Smooth muscle cell (in vitro differentiated cells): ENCODE data around the gene TNNI2. TPM values are rescaled to one million over a fixed set of nuclear protein-coding genes. Genes with fewer than 3 reads are reported as not detected.
A peak's percentile ranks its signal among the peaks of the same experiment; 100 is the strongest.

Experiments
- DNase-seq: peaks from one replicate; lab custom pipeline; 2025; ENCODE audit not compliant: unreplicated experiment; lab: John Stamatoyannopoulos, UW
- H2AFZ ChIP-seq: fragments of 200-600 bp; sonication (generic); 2 replicates; pipeline ENCODE4 v1.6.0; 2016; ENCODE audit warnings: antibody characterized with exemption, low read depth, mild to moderate bottlenecking
- H3F3A ChIP-seq: fragments of 200-600 bp; sonication (generic); 2 replicates; pipeline ENCODE4 v1.6.0; 2017; ENCODE audit warnings: antibody characterized with exemption, low read depth
- H3K27ac ChIP-seq: fragments of 200-600 bp; sonication (generic); 2 replicates; pipeline ENCODE4 v1.5.1; 2016; ENCODE audit warnings: low read depth, mild to moderate bottlenecking
- H3K27me3 ChIP-seq: fragments of 200-600 bp; sonication (generic); 2 replicates; pipeline ENCODE4 v1.6.1; 2016; ENCODE audit warnings: low read depth, mild to moderate bottlenecking
- H3K36me3 ChIP-seq: fragments of 200-600 bp; sonication (generic); 2 replicates; pipeline ENCODE4 v1.5.1; 2016; ENCODE audit warnings: low read depth
- H3K4me1 ChIP-seq: fragments of 200-600 bp; sonication (generic); 2 replicates; pipeline ENCODE4 v1.5.1; 2016; ENCODE audit warnings: low read depth
- H3K4me2 ChIP-seq: fragments of 200-600 bp; sonication (generic); 2 replicates; pipeline ENCODE4 v1.6.0; 2016; ENCODE audit warnings: mild to moderate bottlenecking
- H3K4me3 ChIP-seq: fragments of 200-600 bp; sonication (generic); 2 replicates; pipeline ENCODE4 v1.5.1; 2016; ENCODE audit warnings: mild to moderate bottlenecking
- H3K79me2 ChIP-seq: fragments of 200-600 bp; sonication (generic); 2 replicates; pipeline ENCODE4 v1.6.0; 2016; ENCODE audit warnings: low read depth, mild to moderate bottlenecking
- H3K9ac ChIP-seq: fragments of 200-600 bp; sonication (generic); 2 replicates; pipeline ENCODE4 v1.6.0; 2016; ENCODE audit warnings: low read depth
- H3K9me3 ChIP-seq: fragments of 200-600 bp; sonication (generic); replicated peaks from 2 replicates; pipeline ENCODE4 v1.5.1; 2016; ENCODE audit warnings: low read depth
- H4K20me1 ChIP-seq: fragments of 200-600 bp; sonication (generic); 2 replicates; pipeline ENCODE4 v1.6.0; 2016; ENCODE audit warnings: low read depth
- WGBS: methylation state at CpG from one replicate; pipeline ENCODE4 v1.1.7; 2016; ENCODE audit warnings: low lambda C conversion rate; 5-methylcytosine and 5-hydroxymethylcytosine counted together
- polyA plus RNA-seq: library from polyadenylated mRNA; unstranded; fragments of >200 nt; fragmentation: Nextera tagmentation; extraction: Ambion mirVana; gene quantifications from 2 replicates; pipeline ENCODE4 v1.2.1, GENCODE V29; 2016
- total RNA-seq: library from RNA; depleted of rRNA; stranded (reverse); fragments of >200 nt; gene quantifications from 2 replicates; pipeline ENCODE4 v1.2.3, GENCODE V29; 2014
- TF ChIP-seq, protein P1 (sequence below): fragments of 200-600 bp; sonication (generic); IDR thresholded peaks from 2 replicates; pipeline ENCODE4 v1.5.1; 2017; ENCODE audit warnings: borderline replicate concordance, mild to moderate bottlenecking, antibody characterized with exemption; ENCODE audit not compliant: insufficient read depth, poor library complexity, severe bottlenecking

TNNI2 gene
- total and polyA plus RNA-seq, 2 experiments from 2014 or later, result 0.94 to 1.2 TPM

- Histone ChIP-seq H2AFZ (no peak overlapping the region), H3K4me1 (peaks cover 10% of the 10 kb centered on the region), H3F3A (no peaks in the 10 kb centered on the region), H3K79me2 (no peaks in the 10 kb centered on the region), H3K27ac (no peak overlapping the region), H3K9me3 (no peaks in the 10 kb centered on the region), H3K4me3 (no peak overlapping the region), H3K4me2 (peak overlapping the region; percentile 57), H3K27me3 (no peaks in the 10 kb centered on the region), H4K20me1 (no peaks in the 10 kb centered on the region), H3K9ac (no peak overlapping the region), H3K36me3 (no peaks in the 10 kb centered on the region)
- WGBS, result 91% methylated on average over 21 of the region's 30 CpGs
- no peak for DNase-seq
- TF ChIP-seq, protein P1, sequence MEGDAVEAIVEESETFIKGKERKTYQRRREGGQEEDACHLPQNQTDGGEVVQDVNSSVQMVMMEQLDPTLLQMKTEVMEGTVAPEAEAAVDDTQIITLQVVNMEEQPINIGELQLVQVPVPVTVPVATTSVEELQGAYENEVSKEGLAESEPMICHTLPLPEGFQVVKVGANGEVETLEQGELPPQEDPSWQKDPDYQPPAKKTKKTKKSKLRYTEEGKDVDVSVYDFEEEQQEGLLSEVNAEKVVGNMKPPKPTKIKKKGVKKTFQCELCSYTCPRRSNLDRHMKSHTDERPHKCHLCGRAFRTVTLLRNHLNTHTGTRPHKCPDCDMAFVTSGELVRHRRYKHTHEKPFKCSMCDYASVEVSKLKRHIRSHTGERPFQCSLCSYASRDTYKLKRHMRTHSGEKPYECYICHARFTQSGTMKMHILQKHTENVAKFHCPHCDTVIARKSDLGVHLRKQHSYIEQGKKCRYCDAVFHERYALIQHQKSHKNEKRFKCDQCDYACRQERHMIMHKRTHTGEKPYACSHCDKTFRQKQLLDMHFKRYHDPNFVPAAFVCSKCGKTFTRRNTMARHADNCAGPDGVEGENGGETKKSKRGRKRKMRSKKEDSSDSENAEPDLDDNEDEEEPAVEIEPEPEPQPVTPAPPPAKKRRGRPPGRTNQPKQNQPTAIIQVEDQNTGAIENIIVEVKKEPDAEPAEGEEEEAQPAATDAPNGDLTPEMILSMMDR, result no peak
These were observed 26.3 kb downstream of the TNNI2 start for GRCh38 chr11:1864831-1865665.

DNA sequence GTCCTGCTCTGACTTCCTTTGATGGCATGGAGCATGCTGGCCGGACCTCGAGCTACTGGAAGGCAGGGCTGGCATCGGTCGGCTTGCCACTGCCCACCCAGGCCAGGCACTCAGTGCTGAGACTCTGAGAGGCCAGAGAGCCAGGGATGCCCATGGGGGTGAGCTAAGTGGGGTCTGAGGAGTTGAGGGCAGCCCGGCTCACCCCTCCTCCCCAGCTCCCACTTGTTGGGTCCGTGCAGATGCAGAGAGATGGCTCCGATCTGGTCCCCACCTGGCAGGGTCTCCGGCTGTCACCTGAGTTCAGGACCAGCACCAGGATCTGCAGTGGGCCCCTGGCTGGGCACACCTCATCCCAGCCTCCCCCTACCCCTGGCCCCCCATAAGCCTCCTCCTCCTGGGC is 27.4 kb downstream of the TNNI2 start:
- Histone ChIP-seq H3F3A (no peaks in the 10 kb centered on the region), H3K27me3 (no peaks in the 10 kb centered on the region), H3K4me1 (peaks cover 10% of the 10 kb centered on the region), H3K27ac (no peak overlapping the region), H3K4me2 (no peak overlapping the region), H2AFZ (no peak overlapping the region), H3K9me3 (no peaks in the 10 kb centered on the region), H3K36me3 (no peaks in the 10 kb centered on the region), H4K20me1 (no peaks in the 10 kb centered on the region), H3K4me3 (no peak overlapping the region), H3K9ac (no peak overlapping the region), H3K79me2 (no peaks in the 10 kb centered on the region)
- no peak for DNase-seq
- TF ChIP-seq, protein P1, result no peak
- WGBS, result 85% methylated on average over 8 of the region's 8 CpGs

DNA sequence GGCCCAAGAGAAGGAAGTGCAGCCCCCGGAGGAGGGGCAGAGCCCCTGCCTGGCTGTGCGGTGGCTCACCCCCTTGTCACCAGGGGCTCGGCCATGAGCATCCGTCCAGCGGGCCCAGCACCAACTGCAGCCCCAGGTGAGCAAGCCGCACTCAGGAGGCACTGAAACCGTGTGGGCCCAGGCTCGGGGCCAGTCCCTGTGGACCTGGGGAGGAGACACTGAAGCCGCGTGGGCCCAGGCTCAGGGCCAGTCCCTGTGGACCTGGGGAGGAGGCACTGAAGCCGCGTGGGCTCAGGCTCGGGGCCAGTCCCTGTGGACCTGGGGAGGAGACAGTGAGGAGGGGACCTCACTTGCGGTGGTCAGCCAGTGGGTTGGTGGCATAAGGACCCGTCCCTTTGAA is 28.0 kb downstream of the TNNI2 start:
- 95% methylated on average over 14 of the region's 15 CpGs for WGBS
- H3K36me3 ChIP-seq, result no peaks in the 10 kb centered on the region

More for the DNA sequence above, 28.0 kb downstream of the TNNI2 start:
- H3K4me1 ChIP-seq, result peaks cover 10% of the 10 kb centered on the region
- no peak for DNase-seq
- H3K4me3 ChIP-seq, result no peak overlapping the region
- H3K4me2 ChIP-seq, result no peak overlapping the region
- no peaks in the 10 kb centered on the region for H3K9me3 ChIP-seq
- no peak overlapping the region for H3K27ac ChIP-seq
- no peaks in the 10 kb centered on the region for H3K27me3 ChIP-seq
- no peaks in the 10 kb centered on the region for H3K79me2 ChIP-seq
- no peak overlapping the region for H3K9ac ChIP-seq
- TF ChIP-seq, protein P1, result no peak
- H2AFZ ChIP-seq, result no peak overlapping the region
- no peaks in the 10 kb centered on the region for H3F3A ChIP-seq
- H4K20me1 ChIP-seq, result no peaks in the 10 kb centered on the region
